GM18867 (cell line): ENCODE data around the gene BLOC1S3.

Experiments
- ATAC-seq: cut with Tn5 transposase; IDR thresholded peaks from one replicate; pipeline ENCODE4 v1.9.1; 2021; ENCODE audit warnings: mild to moderate bottlenecking, moderate library complexity; ENCODE audit not compliant: unreplicated experiment

The BLOC1S3 gene

DNA sequence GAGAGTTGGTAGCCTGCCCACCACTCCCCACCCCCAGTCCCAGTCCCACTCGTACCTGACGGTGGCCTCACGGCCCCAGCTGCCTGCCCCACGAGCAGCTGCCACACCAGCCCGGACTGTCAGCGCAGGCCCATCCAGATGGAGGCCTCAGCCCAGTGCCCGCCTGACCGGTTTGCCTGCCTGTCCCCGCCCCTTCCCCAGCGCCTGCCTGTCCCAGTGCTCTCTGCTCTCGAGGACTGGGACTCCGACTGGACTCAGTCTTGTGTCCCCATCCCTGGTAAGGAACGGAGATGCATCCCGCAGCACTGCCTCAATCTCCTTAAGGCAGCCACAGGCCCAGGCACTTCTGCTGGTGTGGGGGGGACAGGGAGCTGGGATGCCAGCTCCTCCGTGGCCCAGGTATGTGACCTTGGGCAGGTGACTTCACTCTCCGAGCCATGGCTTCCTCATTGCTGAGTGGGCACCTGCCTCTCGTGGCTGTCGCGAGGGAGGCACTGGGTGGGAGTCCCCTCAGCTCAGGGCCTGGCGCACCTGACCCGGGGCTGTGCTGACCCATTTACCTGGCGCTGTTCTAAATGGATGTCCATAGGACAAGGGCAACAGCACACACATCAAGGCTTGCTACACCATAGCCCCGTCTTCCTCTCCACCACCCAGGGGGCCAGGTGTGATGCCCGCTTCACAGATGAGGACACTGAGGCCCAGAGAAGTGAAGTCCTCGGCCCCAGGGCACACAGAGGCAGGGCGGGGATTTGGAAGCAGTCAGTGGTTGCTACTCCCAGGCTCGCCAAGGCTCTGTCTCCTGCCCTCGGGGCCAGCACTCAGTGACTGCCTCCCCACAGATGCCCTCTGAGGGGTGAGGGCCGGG lies 17.5 kb upstream of the BLOC1S3 start, which contains the start of gene NKPD1:
Gene NKPD1, minus strand, starts transcription at position 113 of the 868 bp plus-strand sequence. CDS start 832 bp downstream, outside the sequence.
- no peak for ATAC-seq

- no peak for ATAC-seq
Measured at GRCh38 chr19:45161738-45162607, 16.6 kb upstream of the BLOC1S3 start.

GRCh38 chr19:45162608-45163143 lies 15.9 kb upstream of the BLOC1S3 start:
- no peak for ATAC-seq

GRCh38 chr19:45163156-45163555 lies 15.4 kb upstream of the BLOC1S3 start:
- ATAC-seq: no peak

DNA sequence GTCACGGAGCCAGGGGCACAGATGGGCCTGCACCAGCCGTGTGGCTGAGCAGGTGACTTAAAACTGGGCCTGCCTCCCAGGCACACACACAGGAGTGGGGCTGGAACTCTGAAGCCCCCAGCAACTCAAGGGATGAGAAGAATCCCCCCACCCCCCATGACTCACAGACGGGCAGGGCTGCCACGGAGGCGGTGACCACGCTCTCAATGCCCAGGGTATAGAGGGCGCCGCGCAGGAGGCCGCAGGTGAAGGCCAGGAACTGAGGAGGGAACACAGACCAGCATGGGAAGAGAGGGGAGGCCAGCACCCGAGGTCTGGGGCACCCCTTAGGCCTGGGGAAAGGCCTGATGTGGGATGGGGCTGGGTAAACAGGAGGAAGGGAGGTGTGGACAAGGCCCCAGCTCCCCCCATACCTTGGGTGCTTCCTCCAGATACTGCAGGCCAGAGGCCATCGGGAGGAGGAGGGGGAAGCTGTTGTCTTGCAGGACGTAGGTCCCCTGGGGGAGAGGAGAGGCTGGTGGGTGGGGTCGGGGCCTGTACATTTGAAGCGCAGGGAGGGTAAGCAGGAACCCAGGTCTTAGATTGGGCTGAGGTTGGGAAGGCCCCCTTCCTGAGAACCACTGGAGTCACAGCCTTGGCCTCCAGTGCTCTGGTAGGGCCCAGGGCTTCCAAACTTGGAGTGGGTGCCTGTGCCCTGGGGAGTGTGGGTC lies 14.7 kb upstream of the BLOC1S3 start:
- no peak for ATAC-seq

DNA sequence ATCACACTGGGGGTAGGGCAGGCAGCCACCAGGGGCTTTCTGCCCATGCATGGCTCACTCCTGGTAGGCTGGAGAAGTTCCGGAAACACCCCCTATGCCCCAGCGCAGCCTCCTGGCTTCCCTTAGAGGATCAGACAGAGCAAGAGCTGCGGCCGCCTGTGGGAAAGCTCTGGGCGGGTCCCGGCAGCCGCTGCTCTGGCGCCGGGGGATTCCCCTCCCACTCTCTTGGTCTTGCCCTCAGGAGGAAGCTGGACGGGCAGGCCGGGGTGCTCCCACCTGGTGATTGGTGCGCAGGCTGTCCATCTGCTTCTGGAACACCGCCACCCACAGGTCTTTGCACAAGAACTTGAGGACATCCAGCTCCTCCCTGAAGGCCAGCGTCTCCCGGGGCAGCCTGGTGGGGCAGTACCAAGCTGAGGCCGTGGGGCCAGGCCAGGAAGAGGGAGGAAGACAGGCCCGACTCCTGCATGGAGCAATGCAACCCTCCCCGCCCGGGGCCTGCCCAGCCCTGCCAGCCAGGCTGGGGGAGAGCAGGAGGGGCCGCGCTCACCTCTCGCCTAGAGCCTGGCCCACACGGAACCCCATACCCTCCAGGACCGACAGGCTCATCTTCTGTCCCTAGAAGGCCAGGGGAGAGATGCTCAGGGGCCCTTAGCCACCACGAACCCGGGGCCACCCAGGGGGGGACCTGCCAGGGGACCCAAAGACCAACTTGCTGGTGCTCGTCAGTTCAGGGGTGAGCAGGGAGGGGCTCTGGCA lies 13.8 kb upstream of the BLOC1S3 start:
- peak; percentile 51 for ATAC-seq

- no peak for ATAC-seq
Measured at GRCh38 chr19:45166723-45167252, 11.8 kb upstream of the BLOC1S3 start.

GRCh38 chr19:45168767-45169351 lies 9.7 kb upstream of the BLOC1S3 start:
- no peak for ATAC-seq

GRCh38 chr19:45169602-45170001 lies 9.0 kb upstream of the BLOC1S3 start:
- no peak for ATAC-seq

- no peak for ATAC-seq
Measured at GRCh38 chr19:45170146-45171106, 8.2 kb upstream of the BLOC1S3 start.

- no peak for ATAC-seq
Measured at GRCh38 chr19:45171211-45171623, 7.4 kb upstream of the BLOC1S3 start.

GRCh38 chr19:45172173-45172572 lies 6.4 kb upstream of the BLOC1S3 start:
- no peak for ATAC-seq

GRCh38 chr19:45172611-45173208 lies 5.9 kb upstream of the BLOC1S3 start:
- no peak for ATAC-seq

GRCh38 chr19:45173816-45174215 lies 4.8 kb upstream of the BLOC1S3 start:
- ATAC-seq: no peak

- ATAC-seq: no peak
Measured at GRCh38 chr19:45175515-45176345, 2.9 kb upstream of the BLOC1S3 start.

DNA sequence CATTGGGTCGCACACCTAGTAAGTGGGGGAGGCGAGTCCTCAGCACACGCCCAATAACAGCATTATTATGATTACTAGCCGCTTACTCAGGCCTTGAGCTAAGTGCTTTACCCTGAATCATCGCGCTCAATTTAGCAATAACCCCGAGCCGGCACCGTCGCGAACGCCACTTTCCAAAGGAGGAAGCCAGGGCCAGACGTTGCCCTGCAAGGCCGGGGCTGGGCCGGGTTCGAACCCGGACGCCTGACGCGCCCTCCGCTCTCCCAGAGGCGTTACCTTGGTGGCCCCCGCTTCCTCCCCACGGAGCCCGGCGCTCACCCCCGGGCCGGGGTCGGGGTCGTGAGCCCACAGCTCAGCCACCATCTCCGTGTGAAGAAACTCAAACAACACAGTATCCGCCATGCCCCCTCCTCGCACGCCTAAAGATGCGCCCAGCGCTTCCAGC lies 745 bp upstream of the BLOC1S3 start, which contains the start of gene TRAPPC6A:
Gene TRAPPC6A, minus strand, starts transcription at position 421 of the 445 bp plus-strand sequence. Its CDS starts 19 bp downstream, at position 402.
- peak; percentile 10 for ATAC-seq
